SK-N-SH (cell line): ENCODE measurements around the gene ACER3.

ENCODE experiments used
- JUND ChIP-seq: IDR thresholded peaks from 2 replicates; pipeline ENCODE4 v1.4.0; 2012
- PBX3 ChIP-seq: IDR thresholded peaks from 2 replicates; pipeline ENCODE4; 2012
- POLR2AphosphoS5 ChIP-seq: IDR thresholded peaks from 2 replicates; pipeline ENCODE4 v1.6.1; 2012; ENCODE audit warnings: low read depth, low read length
- RCOR1 ChIP-seq: fragments of 150-350 bp; IDR thresholded peaks from 2 replicates; pipeline ENCODE4 v1.6.1; 2017; ENCODE audit warnings: antibody characterized with exemption, low read length
- SIN3A ChIP-seq: IDR thresholded peaks from 2 replicates; pipeline ENCODE4 v1.6.1; 2012; ENCODE audit warnings: low read depth, mild to moderate bottlenecking, low read length, moderate library complexity, borderline replicate concordance
- SMC3 ChIP-seq: IDR thresholded peaks from 2 replicates; pipeline ENCODE4 v1.6.1; 2012; ENCODE audit warnings: low read depth, low read length, improper control_type of control experiment
- TF ChIP-seq, protein P1 (sequence below): IDR thresholded peaks from 2 replicates; pipeline ENCODE4 v1.4.0; 2012; ENCODE audit warnings: low read depth, borderline replicate concordance
- TF ChIP-seq, protein P2 (sequence below): fragments of 200-600 bp; sonication (generic); IDR thresholded peaks from 2 replicates; pipeline ENCODE4 v1.6.1; 2017; ENCODE audit warnings: antibody characterized with exemption, mild to moderate bottlenecking, moderate library complexity
- TF ChIP-seq, protein P3 (sequence below): IDR thresholded peaks from 2 replicates; pipeline ENCODE4 v1.6.1; 2012; ENCODE audit warnings: mild to moderate bottlenecking, low read depth, low read length, moderate library complexity

DNA sequence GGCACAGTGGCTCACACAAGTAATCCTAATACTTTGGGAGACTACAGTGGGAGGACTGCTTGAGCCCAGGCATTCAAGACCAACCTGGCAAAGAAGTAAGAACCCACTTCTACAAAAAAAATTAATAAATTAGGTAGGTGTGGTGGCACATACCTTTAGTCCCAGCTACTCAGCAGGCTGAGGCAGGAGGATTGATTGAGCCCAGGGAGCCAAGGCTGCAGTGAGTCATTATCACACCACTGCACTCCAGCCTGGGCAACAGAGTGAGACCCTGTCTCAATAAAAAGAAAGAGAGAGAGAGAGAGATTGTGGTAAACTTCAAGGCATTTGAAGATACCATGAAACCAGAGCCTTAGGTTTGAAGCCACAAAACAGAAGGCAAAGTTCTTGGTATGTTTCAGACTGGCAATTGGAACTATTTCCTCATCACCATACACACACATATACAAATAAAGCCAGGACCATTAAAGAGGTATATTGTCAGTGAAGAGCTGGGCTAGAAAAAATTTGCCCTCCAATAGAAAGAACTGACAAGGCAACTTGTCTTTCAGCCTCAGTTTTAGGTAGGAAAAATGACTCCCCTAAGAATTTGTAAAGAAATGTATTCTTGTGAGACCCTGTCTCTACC lies 148.9 kb downstream of the ACER3 start:
- TF ChIP-seq, protein P1, sequence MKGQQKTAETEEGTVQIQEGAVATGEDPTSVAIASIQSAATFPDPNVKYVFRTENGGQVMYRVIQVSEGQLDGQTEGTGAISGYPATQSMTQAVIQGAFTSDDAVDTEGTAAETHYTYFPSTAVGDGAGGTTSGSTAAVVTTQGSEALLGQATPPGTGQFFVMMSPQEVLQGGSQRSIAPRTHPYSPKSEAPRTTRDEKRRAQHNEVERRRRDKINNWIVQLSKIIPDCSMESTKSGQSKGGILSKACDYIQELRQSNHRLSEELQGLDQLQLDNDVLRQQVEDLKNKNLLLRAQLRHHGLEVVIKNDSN = no peak
- TF ChIP-seq SMC3 = no peak
- TF ChIP-seq, protein P2, sequence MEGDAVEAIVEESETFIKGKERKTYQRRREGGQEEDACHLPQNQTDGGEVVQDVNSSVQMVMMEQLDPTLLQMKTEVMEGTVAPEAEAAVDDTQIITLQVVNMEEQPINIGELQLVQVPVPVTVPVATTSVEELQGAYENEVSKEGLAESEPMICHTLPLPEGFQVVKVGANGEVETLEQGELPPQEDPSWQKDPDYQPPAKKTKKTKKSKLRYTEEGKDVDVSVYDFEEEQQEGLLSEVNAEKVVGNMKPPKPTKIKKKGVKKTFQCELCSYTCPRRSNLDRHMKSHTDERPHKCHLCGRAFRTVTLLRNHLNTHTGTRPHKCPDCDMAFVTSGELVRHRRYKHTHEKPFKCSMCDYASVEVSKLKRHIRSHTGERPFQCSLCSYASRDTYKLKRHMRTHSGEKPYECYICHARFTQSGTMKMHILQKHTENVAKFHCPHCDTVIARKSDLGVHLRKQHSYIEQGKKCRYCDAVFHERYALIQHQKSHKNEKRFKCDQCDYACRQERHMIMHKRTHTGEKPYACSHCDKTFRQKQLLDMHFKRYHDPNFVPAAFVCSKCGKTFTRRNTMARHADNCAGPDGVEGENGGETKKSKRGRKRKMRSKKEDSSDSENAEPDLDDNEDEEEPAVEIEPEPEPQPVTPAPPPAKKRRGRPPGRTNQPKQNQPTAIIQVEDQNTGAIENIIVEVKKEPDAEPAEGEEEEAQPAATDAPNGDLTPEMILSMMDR = no peak
- TF ChIP-seq SIN3A = no peak
- TF ChIP-seq, protein P3, sequence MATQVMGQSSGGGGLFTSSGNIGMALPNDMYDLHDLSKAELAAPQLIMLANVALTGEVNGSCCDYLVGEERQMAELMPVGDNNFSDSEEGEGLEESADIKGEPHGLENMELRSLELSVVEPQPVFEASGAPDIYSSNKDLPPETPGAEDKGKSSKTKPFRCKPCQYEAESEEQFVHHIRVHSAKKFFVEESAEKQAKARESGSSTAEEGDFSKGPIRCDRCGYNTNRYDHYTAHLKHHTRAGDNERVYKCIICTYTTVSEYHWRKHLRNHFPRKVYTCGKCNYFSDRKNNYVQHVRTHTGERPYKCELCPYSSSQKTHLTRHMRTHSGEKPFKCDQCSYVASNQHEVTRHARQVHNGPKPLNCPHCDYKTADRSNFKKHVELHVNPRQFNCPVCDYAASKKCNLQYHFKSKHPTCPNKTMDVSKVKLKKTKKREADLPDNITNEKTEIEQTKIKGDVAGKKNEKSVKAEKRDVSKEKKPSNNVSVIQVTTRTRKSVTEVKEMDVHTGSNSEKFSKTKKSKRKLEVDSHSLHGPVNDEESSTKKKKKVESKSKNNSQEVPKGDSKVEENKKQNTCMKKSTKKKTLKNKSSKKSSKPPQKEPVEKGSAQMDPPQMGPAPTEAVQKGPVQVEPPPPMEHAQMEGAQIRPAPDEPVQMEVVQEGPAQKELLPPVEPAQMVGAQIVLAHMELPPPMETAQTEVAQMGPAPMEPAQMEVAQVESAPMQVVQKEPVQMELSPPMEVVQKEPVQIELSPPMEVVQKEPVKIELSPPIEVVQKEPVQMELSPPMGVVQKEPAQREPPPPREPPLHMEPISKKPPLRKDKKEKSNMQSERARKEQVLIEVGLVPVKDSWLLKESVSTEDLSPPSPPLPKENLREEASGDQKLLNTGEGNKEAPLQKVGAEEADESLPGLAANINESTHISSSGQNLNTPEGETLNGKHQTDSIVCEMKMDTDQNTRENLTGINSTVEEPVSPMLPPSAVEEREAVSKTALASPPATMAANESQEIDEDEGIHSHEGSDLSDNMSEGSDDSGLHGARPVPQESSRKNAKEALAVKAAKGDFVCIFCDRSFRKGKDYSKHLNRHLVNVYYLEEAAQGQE = no peak
- no peak for TF ChIP-seq PBX3
- no peak for TF ChIP-seq JUND
- TF ChIP-seq POLR2AphosphoS5 = no peak
- TF ChIP-seq RCOR1 = no peak
